HG03135 (cell line): Measurements from ENCODE around the gene COPS8.

Experiments
- ATAC-seq: cut with Tn5 transposase; IDR thresholded peaks from one replicate; pipeline ENCODE4 v1.9.1; 2021; ENCODE audit warnings: mild to moderate bottlenecking, moderate library complexity; ENCODE audit not compliant: unreplicated experiment

The COPS8 gene

GRCh38 chr2:237129625-237130263, 44.1 kb downstream of the COPS8 start:
- no peak for ATAC-seq

GRCh38 chr2:237130562-237131421, 45.1 kb downstream of the COPS8 start:
- ATAC-seq, result no peak

- ATAC-seq, result no peak
Measured at GRCh38 chr2:237131749-237132533, 46.3 kb downstream of the COPS8 start.

GRCh38 chr2:237132799-237133198, 47.1 kb downstream of the COPS8 start:
- no peak for ATAC-seq

GRCh38 chr2:237134321-237135230, 48.9 kb downstream of the COPS8 start:
- no peak for ATAC-seq

GRCh38 chr2:237136824-237137223, 51.1 kb downstream of the COPS8 start:
- ATAC-seq, result no peak

GRCh38 chr2:237137626-237138323, 52.1 kb downstream of the COPS8 start:
- no peak for ATAC-seq

- no peak for ATAC-seq
Measured at GRCh38 chr2:237139123-237139675, 53.5 kb downstream of the COPS8 start.

GRCh38 chr2:237140689-237141285, 55.1 kb downstream of the COPS8 start:
- no peak for ATAC-seq

- no peak for ATAC-seq
Measured at GRCh38 chr2:237141571-237142051, 55.9 kb downstream of the COPS8 start.

GRCh38 chr2:237143118-237143517, 57.4 kb downstream of the COPS8 start:
- no peak for ATAC-seq

- no peak for ATAC-seq
Measured at GRCh38 chr2:237143676-237144440, 58.2 kb downstream of the COPS8 start.

- ATAC-seq, result no peak
Measured at GRCh38 chr2:237144516-237144915, 58.8 kb downstream of the COPS8 start.

- ATAC-seq, result no peak
Measured at GRCh38 chr2:237147317-237147716, 61.6 kb downstream of the COPS8 start.

GRCh38 chr2:237148624-237149023, 62.9 kb downstream of the COPS8 start:
- ATAC-seq, result no peak

- no peak for ATAC-seq
Measured at GRCh38 chr2:237149425-237149824, 63.7 kb downstream of the COPS8 start.
